Activated CD4-positive, alpha-beta memory T cell treated with anti-CD3 and anti-CD28 coated beads, Interleukin-2, amount 10 ng/mL, durations not matched to agents 7 days and 5 days (primary cell): ENCODE measurements around the gene KLF3. TPM values are rescaled to one million over a fixed set of nuclear protein-coding genes. Genes with fewer than 3 reads are reported as not detected.

Experiments
- CTCF ChIA-PET: fragments of 350-600 bp; sonication (Branson Sonifier 250); formaldehyde crosslinking; loops from one replicate; lab custom pipeline; 2021; ENCODE audit warnings: antibody characterized with exemption, inconsistent platforms; lab: Charles Lee
- POLR2A ChIA-PET: fragments of 350-600 bp; sonication (Branson Sonifier 250); formaldehyde crosslinking; loops from one replicate; lab custom pipeline; 2021; ENCODE audit warnings: antibody characterized with exemption; lab: Charles Lee
- DNase-seq: peaks from one replicate; pipeline ENCODE4 v3.0.0-alpha.2; 2020
- H3K27ac Mint-ChIP-seq: one replicate; pipeline ENCODE4 v1.8.0; 2021; ENCODE audit warnings: mild to moderate bottlenecking, mixed read lengths
- H3K27me3 Mint-ChIP-seq: one replicate; pipeline ENCODE4 v1.8.0; 2021; ENCODE audit warnings: mixed read lengths
- H3K36me3 Mint-ChIP-seq: one replicate; pipeline ENCODE4 v1.8.0; 2021; ENCODE audit warnings: low read depth, mixed read lengths
- H3K4me1 Mint-ChIP-seq: one replicate; pipeline ENCODE4 v1.8.0; 2021; ENCODE audit warnings: mixed read lengths
- H3K4me3 Mint-ChIP-seq: one replicate; pipeline ENCODE4 v1.8.0; 2021; ENCODE audit warnings: mild to moderate bottlenecking, mixed read lengths
- H3K9me3 Mint-ChIP-seq: one replicate; pipeline ENCODE4 v1.8.0; 2021; ENCODE audit warnings: mixed read lengths
- total RNA-seq, 2 experiments: library from RNA; stranded (reverse); gene quantifications; one replicate each; pipeline ENCODE4 v1.2.3, GENCODE V29; 2021

Gene KLF3
- total RNA-seq, 2 experiments from 2014 or later, result 21.9 to 22.1 TPM

DNA sequence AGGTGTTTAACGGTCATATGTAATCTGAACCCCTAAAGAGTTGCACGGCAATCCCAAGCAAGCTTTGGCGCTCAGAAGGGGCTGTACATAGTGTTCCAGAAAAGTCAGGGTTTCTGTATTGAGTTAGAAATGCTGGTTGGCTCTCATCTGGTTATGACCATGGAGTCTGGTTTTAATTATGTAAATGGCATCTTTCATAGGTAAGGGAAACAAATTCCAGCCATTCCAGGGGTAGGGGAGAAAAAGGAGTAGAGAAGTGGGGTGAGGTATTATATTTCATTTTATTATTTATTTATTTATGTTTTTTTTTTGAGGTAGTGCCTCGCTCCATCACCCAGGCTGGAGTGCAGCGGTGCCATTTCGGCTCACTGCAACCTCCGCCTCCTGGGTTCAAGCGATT, 15.9 kb downstream of the KLF3 start:
- Mint-ChIP-seq H3K27me3 (no peaks in the 10 kb centered on the region), H3K27ac (no peak overlapping the region), H3K4me3 (no peak overlapping the region), H3K9me3 (no peaks in the 10 kb centered on the region), H3K4me1 (peaks cover 28% of the 10 kb centered on the region), H3K36me3 (peaks cover 22% of the 10 kb centered on the region)
- ChIA-PET CTCF (no interaction called here), POLR2A (no interaction called here)
- no peak for DNase-seq

GRCh38 chr4:38681281-38681991, 17.4 kb downstream of the KLF3 start:
- Mint-ChIP-seq H3K36me3 (peaks cover 22% of the 10 kb centered on the region), H3K27ac (no peak overlapping the region), H3K4me3 (no peak overlapping the region), H3K27me3 (no peaks in the 10 kb centered on the region), H3K9me3 (no peaks in the 10 kb centered on the region), H3K4me1 (peaks cover 21% of the 10 kb centered on the region)
- DNase-seq, result no peak
- POLR2A ChIA-PET, result no interaction called here
- CTCF ChIA-PET, result interaction anchor here (0.9 to 1.1 kb wide), 2 partner anchors 362 kb away, joined by 3 read pairs; no protein-coding TSS in a partner anchor

GRCh38 chr4:38682336-38682735, 18.3 kb downstream of the KLF3 start:
- no peak for DNase-seq
- POLR2A ChIA-PET, result no interaction called here
- no peak overlapping the region for H3K4me3 Mint-ChIP-seq
- H3K9me3 Mint-ChIP-seq, result no peaks in the 10 kb centered on the region
- H3K27ac Mint-ChIP-seq, result no peak overlapping the region
- H3K4me1 Mint-ChIP-seq, result peaks cover 22% of the 10 kb centered on the region
- H3K36me3 Mint-ChIP-seq, result peaks cover 23% of the 10 kb centered on the region
- no peaks in the 10 kb centered on the region for H3K27me3 Mint-ChIP-seq
- CTCF ChIA-PET, result interaction anchor here (1.0 to 1.1 kb wide), 2 partner anchors 15 to 363 kb away, joined by 3 read pairs; no protein-coding TSS in a partner anchor

GRCh38 chr4:38683276-38683675, 19.3 kb downstream of the KLF3 start:
- H3K4me3 Mint-ChIP-seq, result no peak overlapping the region
- peaks cover 29% of the 10 kb centered on the region for H3K36me3 Mint-ChIP-seq
- no peaks in the 10 kb centered on the region for H3K9me3 Mint-ChIP-seq
- CTCF ChIA-PET, result no interaction called here
- peaks cover 25% of the 10 kb centered on the region for H3K4me1 Mint-ChIP-seq
- H3K27me3 Mint-ChIP-seq, result no peaks in the 10 kb centered on the region
- POLR2A ChIA-PET, result no interaction called here
- no peak overlapping the region for H3K27ac Mint-ChIP-seq
- no peak for DNase-seq

GRCh38 chr4:38684271-38684670, 20.3 kb downstream of the KLF3 start:
- POLR2A ChIA-PET, result no interaction called here
- Mint-ChIP-seq H3K9me3 (no peaks in the 10 kb centered on the region), H3K36me3 (peaks cover 39% of the 10 kb centered on the region), H3K4me3 (no peak overlapping the region), H3K4me1 (peaks cover 25% of the 10 kb centered on the region), H3K27me3 (no peaks in the 10 kb centered on the region), H3K27ac (peak overlapping the region; percentile 34)
- DNase-seq, result no peak
- CTCF ChIA-PET, result interaction anchor here (0.7 kb wide), 1 partner anchor 301 kb away, joined by 6 read pairs; no protein-coding TSS in a partner anchor

- peaks cover 25% of the 10 kb centered on the region for H3K4me1 Mint-ChIP-seq
- ChIA-PET CTCF (interaction anchor here (0.7 kb wide), 1 partner anchor 300 kb away, joined by 6 read pairs; no protein-coding TSS in a partner anchor), POLR2A (interaction anchor here (1.0 kb wide), 1 partner anchor 119 kb away, joined by 3 read pairs; the partner anchor contains the start of gene TLR1)
- H3K9me3 Mint-ChIP-seq, result no peaks in the 10 kb centered on the region
- no peak for DNase-seq
- no peak overlapping the region for H3K4me3 Mint-ChIP-seq
- no peaks in the 10 kb centered on the region for H3K27me3 Mint-ChIP-seq
- no peak overlapping the region for H3K27ac Mint-ChIP-seq
- peaks cover 43% of the 10 kb centered on the region for H3K36me3 Mint-ChIP-seq
Observed at GRCh38 chr4:38684951-38685844, 21.2 kb downstream of the KLF3 start.

DNA sequence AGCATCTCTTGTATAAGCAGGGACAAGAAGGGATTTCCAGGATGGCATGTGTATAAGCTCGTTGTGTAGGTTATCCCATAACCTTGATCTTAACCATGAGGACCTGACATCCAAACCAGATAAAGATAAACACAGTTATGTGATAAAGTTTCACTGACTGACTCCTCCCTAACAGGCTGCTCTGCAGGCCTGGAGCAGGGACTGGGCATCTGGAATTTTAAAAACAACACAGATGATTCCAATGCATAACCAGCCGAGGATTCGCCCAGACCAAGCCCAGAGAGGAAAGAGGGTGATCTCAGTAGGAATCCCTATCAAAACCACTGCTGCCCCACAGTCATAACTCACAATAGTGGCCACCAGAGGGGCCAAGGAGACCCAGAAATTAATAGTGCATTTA, 22.7 kb downstream of the KLF3 start:
- ChIA-PET CTCF (interaction anchor here (1.7 kb wide), 2 partner anchors 12 to 367 kb away, joined by 5 to 6 read pairs; no protein-coding TSS in a partner anchor), POLR2A (no interaction called here)
- Mint-ChIP-seq H3K4me1 (peaks cover 25% of the 10 kb centered on the region), H3K9me3 (no peaks in the 10 kb centered on the region), H3K36me3 (peaks cover 47% of the 10 kb centered on the region), H3K4me3 (no peak overlapping the region), H3K27me3 (no peaks in the 10 kb centered on the region), H3K27ac (no peak overlapping the region)
- no peak for DNase-seq

GRCh38 chr4:38687571-38688011, 23.6 kb downstream of the KLF3 start:
- ChIA-PET POLR2A (no interaction called here), CTCF (interaction anchor here (0.6 to 1.7 kb wide), 5 partner anchors 13 to 508 kb away, joined by 3 to 6 read pairs (median 5); no protein-coding TSS in a partner anchor)
- peaks cover 43% of the 10 kb centered on the region for H3K36me3 Mint-ChIP-seq
- no peak overlapping the region for H3K27ac Mint-ChIP-seq
- H3K4me1 Mint-ChIP-seq, result peaks cover 25% of the 10 kb centered on the region
- H3K4me3 Mint-ChIP-seq, result no peak overlapping the region
- no peaks in the 10 kb centered on the region for H3K27me3 Mint-ChIP-seq
- no peak for DNase-seq
- H3K9me3 Mint-ChIP-seq, result no peaks in the 10 kb centered on the region

DNA sequence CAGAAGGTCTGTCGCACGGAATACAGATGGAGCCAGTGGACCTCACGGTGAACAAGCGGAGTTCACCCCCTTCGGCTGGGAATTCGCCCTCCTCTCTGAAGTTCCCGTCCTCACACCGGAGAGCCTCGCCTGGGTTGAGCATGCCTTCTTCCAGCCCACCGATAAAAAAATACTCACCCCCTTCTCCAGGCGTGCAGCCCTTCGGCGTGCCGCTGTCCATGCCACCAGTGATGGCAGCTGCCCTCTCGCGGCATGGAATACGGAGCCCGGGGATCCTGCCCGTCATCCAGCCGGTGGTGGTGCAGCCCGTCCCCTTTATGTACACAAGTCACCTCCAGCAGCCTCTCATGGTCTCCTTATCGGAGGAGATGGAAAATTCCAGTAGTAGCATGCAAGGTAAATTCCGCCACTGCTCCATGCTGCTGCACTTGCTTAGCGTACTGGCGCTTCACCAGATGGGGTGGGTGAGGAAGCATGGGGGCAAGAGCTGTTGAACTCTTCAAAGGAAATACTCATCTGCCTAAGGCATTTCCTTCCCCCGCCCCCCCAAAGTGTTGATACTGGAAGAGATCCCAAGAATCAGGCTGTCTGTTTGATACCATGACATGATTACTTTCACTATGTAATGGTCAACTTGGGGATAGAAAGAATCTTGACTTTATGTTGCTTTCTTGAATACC, 24.8 kb downstream of the KLF3 start:
- POLR2A ChIA-PET, result no interaction called here

GRCh38 chr4:38691251-38692008, 27.4 kb downstream of the KLF3 start:
- ChIA-PET CTCF (no interaction called here), POLR2A (no interaction called here)
- no peak for DNase-seq
- no peaks in the 10 kb centered on the region for H3K9me3 Mint-ChIP-seq
- H3K27me3 Mint-ChIP-seq, result no peaks in the 10 kb centered on the region
- no peak overlapping the region for H3K4me3 Mint-ChIP-seq
- H3K27ac Mint-ChIP-seq, result no peak overlapping the region
- H3K36me3 Mint-ChIP-seq, result peaks cover 58% of the 10 kb centered on the region
- H3K4me1 Mint-ChIP-seq, result peaks cover 8% of the 10 kb centered on the region

More for the DNA sequence above, 24.8 kb downstream of the KLF3 start:
- H3K27ac Mint-ChIP-seq, result no peak overlapping the region
- H3K27me3 Mint-ChIP-seq, result no peaks in the 10 kb centered on the region
- CTCF ChIA-PET, result no interaction called here
- H3K36me3 Mint-ChIP-seq, result peaks cover 42% of the 10 kb centered on the region
- no peak for DNase-seq
- H3K4me3 Mint-ChIP-seq, result no peak overlapping the region
- no peaks in the 10 kb centered on the region for H3K9me3 Mint-ChIP-seq
- peaks cover 22% of the 10 kb centered on the region for H3K4me1 Mint-ChIP-seq

DNA sequence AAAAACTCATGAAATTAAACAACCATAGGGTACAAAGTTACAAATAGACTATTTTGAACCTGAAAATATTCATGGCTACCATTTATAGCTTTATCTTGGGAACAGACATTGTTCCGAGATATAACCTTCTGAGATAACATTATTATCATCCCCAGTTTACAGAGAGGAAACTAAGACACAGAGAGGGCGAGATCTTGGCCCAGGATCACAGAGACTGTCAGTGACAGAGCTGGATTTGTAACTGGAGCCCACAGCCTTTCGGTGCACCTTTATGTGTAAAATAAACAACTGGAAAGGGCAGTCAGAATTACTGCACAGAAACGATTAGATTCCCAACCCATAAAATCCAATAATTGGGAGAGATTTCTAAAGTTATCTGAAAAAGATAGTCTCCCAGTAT, 28.4 kb downstream of the KLF3 start:
- no peak overlapping the region for H3K27ac Mint-ChIP-seq
- no peak overlapping the region for H3K4me3 Mint-ChIP-seq
- H3K4me1 Mint-ChIP-seq, result peaks cover 6% of the 10 kb centered on the region
- H3K9me3 Mint-ChIP-seq, result no peaks in the 10 kb centered on the region
- CTCF ChIA-PET, result interaction anchor here (0.5 kb wide), 1 partner anchor 883 kb away, joined by 4 read pairs; no protein-coding TSS in a partner anchor
- DNase-seq, result no peak
- no peaks in the 10 kb centered on the region for H3K27me3 Mint-ChIP-seq
- H3K36me3 Mint-ChIP-seq, result peaks cover 61% of the 10 kb centered on the region
- POLR2A ChIA-PET, result no interaction called here

GRCh38 chr4:38693569-38693968, 29.6 kb downstream of the KLF3 start:
- no peaks in the 10 kb centered on the region for H3K27me3 Mint-ChIP-seq
- H3K4me3 Mint-ChIP-seq, result no peak overlapping the region
- ChIA-PET POLR2A (interaction anchor here (0.9 kb wide), 1 partner anchor 592 kb away, joined by 3 read pairs; no protein-coding TSS in a partner anchor), CTCF (interaction anchor here (1.0 to 1.2 kb wide), 2 partner anchors 65 to 514 kb away, joined by 3 read pairs; no protein-coding TSS in a partner anchor)
- DNase-seq, result no peak
- no peaks in the 10 kb centered on the region for H3K9me3 Mint-ChIP-seq
- no peaks in the 10 kb centered on the region for H3K4me1 Mint-ChIP-seq
- peaks cover 56% of the 10 kb centered on the region for H3K36me3 Mint-ChIP-seq
- no peak overlapping the region for H3K27ac Mint-ChIP-seq
